ENCODE results near the gene OLFML1.

OLFML1 gene

DNA sequence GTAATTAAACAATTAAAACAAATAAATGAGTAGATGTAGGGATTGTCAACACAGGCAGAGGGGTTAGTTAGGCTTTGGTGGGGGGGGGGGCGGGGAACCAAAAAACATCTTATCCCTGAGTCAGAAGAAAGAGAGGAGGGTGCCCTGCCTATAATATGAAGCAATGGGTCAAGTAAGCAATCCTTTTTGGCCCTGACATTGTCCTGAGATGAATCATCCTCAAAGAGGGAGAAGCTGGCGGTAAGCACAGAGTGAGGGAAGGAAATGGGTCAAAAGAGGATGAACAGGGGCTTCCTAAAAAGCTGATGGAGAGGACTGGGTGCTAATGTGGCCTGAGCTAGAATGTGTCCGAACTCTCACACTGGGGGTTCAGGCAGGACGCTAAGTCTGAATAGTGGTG lies 4.7 kb downstream of the OLFML1 start:
- no peak for TF ChIP-seq ZFX (IDR thresholded peaks at IDR 0.05)
- TF ChIP-seq, protein P1, sequence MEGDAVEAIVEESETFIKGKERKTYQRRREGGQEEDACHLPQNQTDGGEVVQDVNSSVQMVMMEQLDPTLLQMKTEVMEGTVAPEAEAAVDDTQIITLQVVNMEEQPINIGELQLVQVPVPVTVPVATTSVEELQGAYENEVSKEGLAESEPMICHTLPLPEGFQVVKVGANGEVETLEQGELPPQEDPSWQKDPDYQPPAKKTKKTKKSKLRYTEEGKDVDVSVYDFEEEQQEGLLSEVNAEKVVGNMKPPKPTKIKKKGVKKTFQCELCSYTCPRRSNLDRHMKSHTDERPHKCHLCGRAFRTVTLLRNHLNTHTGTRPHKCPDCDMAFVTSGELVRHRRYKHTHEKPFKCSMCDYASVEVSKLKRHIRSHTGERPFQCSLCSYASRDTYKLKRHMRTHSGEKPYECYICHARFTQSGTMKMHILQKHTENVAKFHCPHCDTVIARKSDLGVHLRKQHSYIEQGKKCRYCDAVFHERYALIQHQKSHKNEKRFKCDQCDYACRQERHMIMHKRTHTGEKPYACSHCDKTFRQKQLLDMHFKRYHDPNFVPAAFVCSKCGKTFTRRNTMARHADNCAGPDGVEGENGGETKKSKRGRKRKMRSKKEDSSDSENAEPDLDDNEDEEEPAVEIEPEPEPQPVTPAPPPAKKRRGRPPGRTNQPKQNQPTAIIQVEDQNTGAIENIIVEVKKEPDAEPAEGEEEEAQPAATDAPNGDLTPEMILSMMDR (conservative IDR thresholded peaks at IDR 0.05), result no peak
- no peak overlapping the region for H3K27ac ChIP-seq

DNA sequence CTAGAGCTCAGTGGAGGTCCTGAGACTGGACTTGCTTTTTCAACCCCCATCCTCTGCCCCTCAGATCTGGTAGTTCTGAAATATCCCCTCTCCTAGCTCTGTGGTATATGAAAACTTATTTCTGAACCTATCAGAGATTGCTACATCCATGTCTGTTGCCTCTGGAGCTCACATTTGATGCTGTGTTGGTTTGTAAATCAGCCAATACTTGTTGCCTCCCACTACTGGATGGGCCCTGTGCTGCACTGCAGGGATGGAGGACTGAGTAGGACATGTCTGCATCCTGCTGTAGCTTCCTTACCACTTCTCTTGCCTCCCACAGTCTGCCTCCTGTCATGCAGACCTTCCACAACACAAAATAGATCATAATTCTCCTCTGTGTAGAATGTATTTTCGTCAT lies 5.2 kb downstream of the OLFML1 start:
- H3K27ac ChIP-seq, result no peak overlapping the region
- TF ChIP-seq ZFX (IDR thresholded peaks at IDR 0.05), result no peak
- TF ChIP-seq, protein P1 (conservative IDR thresholded peaks at IDR 0.05), result no peak

DNA sequence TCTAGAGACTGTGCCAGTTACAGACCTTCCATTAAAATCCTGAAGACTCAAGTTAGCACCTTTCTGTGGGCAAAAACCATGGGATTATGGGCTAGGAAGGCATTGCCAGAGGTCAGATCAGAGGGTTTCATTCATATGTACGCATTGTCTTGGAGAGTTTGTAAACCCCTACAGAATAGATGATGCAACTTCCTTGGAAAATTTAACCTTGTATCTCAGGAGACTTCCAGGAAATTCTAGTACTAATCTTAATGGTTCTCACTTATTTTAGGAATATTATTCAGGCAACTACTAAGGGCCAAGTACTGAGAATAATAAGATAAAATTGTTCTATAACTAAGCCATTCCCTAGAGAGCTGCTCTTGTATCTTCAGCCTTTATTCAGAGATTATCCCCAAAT lies 6.9 kb downstream of the OLFML1 start:
- TF ChIP-seq, protein P1 (conservative IDR thresholded peaks at IDR 0.05), result no peak
- no peak for TF ChIP-seq ZFX (IDR thresholded peaks at IDR 0.05)
- H3K27ac ChIP-seq, result no peak overlapping the region

DNA sequence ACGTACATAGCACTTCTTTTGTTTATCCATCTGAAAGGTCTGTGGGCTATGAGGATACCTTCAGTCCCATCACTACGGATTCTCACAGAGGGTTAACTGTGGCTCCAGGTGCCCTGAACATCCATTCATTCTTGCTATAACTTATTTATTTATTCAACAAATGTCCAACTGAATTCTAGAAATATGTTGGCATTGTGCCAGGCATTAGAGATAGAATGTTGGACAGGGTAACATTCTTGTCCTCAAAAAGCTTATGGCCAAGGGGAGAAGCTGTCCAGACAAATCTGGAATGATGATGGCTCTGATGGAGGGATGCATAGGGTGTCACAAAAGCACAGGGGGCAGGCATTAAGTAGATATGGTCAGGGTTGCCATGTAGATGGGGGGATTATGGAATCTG lies 8.4 kb downstream of the OLFML1 start:
- no peak overlapping the region for H3K27ac ChIP-seq
- TF ChIP-seq, protein P1 (conservative IDR thresholded peaks at IDR 0.05), result no peak
- no peak for TF ChIP-seq ZFX (IDR thresholded peaks at IDR 0.05)

DNA sequence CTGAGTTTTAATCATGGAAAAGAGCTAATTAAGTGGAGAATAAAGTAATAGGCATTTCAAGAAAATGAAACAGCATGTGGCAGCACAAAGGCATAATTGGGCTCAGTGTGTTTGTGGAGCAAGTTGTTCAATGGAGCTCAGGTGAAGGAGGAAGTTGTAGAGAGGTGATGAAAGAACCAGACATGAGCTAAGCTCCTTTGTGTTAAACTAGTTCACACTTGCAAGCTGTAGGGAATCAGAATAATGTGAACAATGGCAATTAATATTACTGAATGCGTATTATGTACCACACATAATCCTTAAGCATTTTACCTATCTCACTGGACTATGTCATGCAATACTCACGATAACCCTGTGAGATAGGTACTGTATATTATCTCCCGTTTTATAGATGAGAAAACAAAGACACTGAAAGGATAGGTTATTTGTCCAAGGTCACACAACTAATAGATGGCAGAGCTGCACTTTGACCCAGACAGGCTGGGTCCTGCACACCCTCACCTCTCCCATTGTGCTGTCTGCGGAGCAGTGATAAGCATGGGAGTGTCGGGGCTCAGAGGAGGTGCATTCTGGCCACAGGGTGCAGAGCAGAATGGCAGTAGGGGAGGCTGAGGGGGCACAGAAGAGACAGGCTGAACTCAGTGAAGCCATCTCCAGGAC lies 8.9 kb downstream of the OLFML1 start:
- TF ChIP-seq, protein P1 (conservative IDR thresholded peaks at IDR 0.05), result no peak
- no peak for TF ChIP-seq ZFX (IDR thresholded peaks at IDR 0.05)
- no peak overlapping the region for H3K27ac ChIP-seq

DNA sequence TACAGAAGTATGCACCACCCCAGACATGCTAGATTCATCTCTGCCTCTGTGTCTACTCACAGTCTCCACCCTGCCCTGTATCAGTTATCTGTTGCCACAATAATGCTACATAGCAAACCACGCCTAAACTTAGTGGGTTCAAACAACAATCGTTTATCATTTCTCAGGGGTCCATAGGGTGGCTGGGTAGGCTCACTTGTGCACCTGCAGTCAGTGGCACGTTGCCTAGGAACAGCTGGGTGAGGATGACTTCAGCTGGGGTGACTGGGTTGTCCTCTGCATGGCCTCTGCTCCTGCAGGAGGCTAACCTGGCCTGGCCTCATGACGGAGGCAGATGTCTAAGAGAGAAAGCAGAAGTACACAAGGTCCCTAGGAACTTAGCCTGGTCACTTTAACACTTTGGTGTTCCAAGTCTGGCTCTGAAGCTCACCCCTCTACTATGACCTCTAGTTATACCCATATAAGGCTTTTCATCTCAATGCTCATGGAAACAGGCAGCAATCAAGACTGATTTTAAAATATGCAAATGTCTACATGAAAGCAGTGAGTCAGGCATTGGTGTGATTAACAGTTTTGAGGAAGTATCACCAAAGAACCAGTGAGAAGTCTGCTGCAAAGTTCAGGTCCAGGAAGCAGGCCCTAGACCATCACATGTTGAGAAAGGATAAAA lies 10.7 kb downstream of the OLFML1 start:
- H3K27ac ChIP-seq, result no peak overlapping the region
- TF ChIP-seq, protein P1 (conservative IDR thresholded peaks at IDR 0.05), result no peak
- TF ChIP-seq ZFX (IDR thresholded peaks at IDR 0.05), result no peak

DNA sequence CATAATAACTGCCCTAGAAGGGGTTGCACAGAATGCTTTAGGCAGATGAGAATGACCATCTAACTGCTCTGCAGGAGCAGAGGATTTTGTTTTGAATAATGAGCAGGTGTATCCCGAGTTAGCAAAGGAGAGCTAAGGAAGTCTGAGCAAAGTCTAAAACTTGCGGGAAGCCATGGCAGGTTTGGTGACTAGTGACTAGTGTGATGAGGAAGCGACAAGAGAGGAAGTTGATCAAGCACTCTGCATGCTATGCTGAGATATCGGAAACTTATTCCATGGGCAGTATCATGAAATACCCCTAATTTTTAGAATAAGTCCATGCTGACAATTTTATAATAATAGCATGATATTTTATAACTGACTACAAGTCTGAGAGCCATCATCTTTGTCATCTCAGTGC lies 12.9 kb downstream of the OLFML1 start:
- TF ChIP-seq, protein P1 (conservative IDR thresholded peaks at IDR 0.05), result no peak
- no peak for TF ChIP-seq ZFX (IDR thresholded peaks at IDR 0.05)
- H3K27ac ChIP-seq, result no peak overlapping the region

All from C4-2B (cell line).